HepG2 (cell line): ENCODE results near the gene ANO3. TPM values are rescaled to one million over a fixed set of nuclear protein-coding genes. Genes with fewer than 3 reads are reported as not detected.

ENCODE experiments used
- ATAC-seq: fragments of 200-7000 bp; cut with Tn5 transposase; 3 replicates; pipeline ENCODE4 v1.9.1; 2020; ENCODE audit warnings: mild to moderate bottlenecking, moderate library complexity
- BruUV-seq: library from RNA; stranded (reverse); fragments of 400-500 nt; replicated peaks from 2 replicates; lab custom pipeline; 2021; lab: Mats Ljungman, UMichigan
- CTCF ChIA-PET: fragments of 300-600 bp; formaldehyde crosslinking; extraction: SDS; loops from one replicate; lab custom pipeline; 2021; ENCODE audit warnings: low total read pairs, inconsistent platforms, low intra/inter-chr PET ratio; lab: Yijun Ruan, JAX
- POLR2A ChIA-PET: fragments of 350-600 bp; sonication (Branson Sonifier 250); formaldehyde crosslinking; loops from one replicate; lab custom pipeline; 2020; ENCODE audit warnings: antibody characterized with exemption, inconsistent platforms; lab: Yijun Ruan, JAX
- DNase-seq: peaks from one replicate; pipeline ENCODE4 v3.0.0-alpha.2; 2015; ENCODE audit warnings: low spot score
- FAIRE-seq: peaks from 3 replicates; lab custom pipeline; 2011; peaks lifted over from hg19 to GRCh38; lab: Jason Lieb, UNC
- H2AFZ ChIP-seq: one replicate; pipeline ENCODE4 v1.6.1; 2011; ENCODE audit warnings: low read length, inconsistent platforms
- H3K27ac ChIP-seq: fragments of 300-600 bp; 3 replicates; pipeline ENCODE4 v1.8.0; 2011; ENCODE audit warnings: mixed run types, mild to moderate bottlenecking, mixed read lengths, low read length, inconsistent platforms; ENCODE audit not compliant: insufficient read depth; ENCODE audit errors: extremely low read length
- H3K27me3 ChIP-seq, 2 experiments: fragments of 200-600 bp in 1 of 2; 2 replicates in 1 of 2; 3 replicates in 1 of 2; pipeline versions ENCODE4 v1.6.0 to v1.8.0; 2011; ENCODE audit warnings: low read length in 2 of 2, mild to moderate bottlenecking in 2 of 2, moderate library complexity in 2 of 2, inconsistent platforms in 1 of 2; ENCODE audit not compliant: insufficient read depth in 2 of 2, control insufficient read depth in 1 of 2
- H3K36me3 ChIP-seq, 2 experiments: fragments of 200-600 bp in 1 of 2; replicated peaks in 1 of 2; 2 replicates in 1 of 2; 3 replicates in 1 of 2; pipeline versions ENCODE4 v1.5.1 to v1.8.0; 2011; ENCODE audit warnings: low read length in 2 of 2, inconsistent platforms in 1 of 2; ENCODE audit not compliant: insufficient read depth in 2 of 2, control insufficient read depth in 1 of 2
- H3K4me1 ChIP-seq: 2 replicates; pipeline ENCODE4 v1.5.1; 2012; ENCODE audit warnings: low read length, inconsistent platforms; ENCODE audit not compliant: insufficient read depth
- H3K4me2 ChIP-seq: 2 replicates; pipeline ENCODE4 v1.6.0; 2011; ENCODE audit warnings: low read depth, low read length, inconsistent platforms
- H3K4me3 ChIP-seq, 3 experiments: fragments of 200-600 bp in 1 of 3; sonication (generic), shearing (Covaris generic) in 1 of 3; replicated peaks in 1 of 3; 2 replicates each; pipeline ENCODE4 v1.5.1; 2011 to 2016; ENCODE audit warnings: low read length in 3 of 3, inconsistent platforms in 2 of 3, low read depth in 2 of 3, mild to moderate bottlenecking in 2 of 3, control low read depth in 1 of 3, mixed read lengths in 1 of 3; ENCODE audit not compliant: insufficient read depth in 1 of 3
- H3K79me2 ChIP-seq: one replicate; pipeline ENCODE4 v1.6.1; 2011; ENCODE audit warnings: low read length, inconsistent platforms; ENCODE audit not compliant: insufficient read depth
- H3K9ac ChIP-seq: 2 replicates; pipeline ENCODE4 v1.6.0; 2011; ENCODE audit warnings: mild to moderate bottlenecking, low read depth, low read length, inconsistent platforms; ENCODE audit not compliant: insufficient read depth
- H3K9me3 ChIP-seq: 2 replicates; pipeline ENCODE4 v1.5.1; 2012; ENCODE audit warnings: mild to moderate bottlenecking, low read length
- H4K20me1 ChIP-seq: 2 replicates; pipeline ENCODE4 v1.6.0; 2011; ENCODE audit warnings: inconsistent platforms, mild to moderate bottlenecking, low read length, moderate library complexity; ENCODE audit not compliant: insufficient read depth
- ATF7 ChIP-seq, 2 experiments: fragments of 450-650 bp in 1 of 2; sonication (generic) in 1 of 2; formaldehyde crosslinking in 1 of 2; IDR thresholded peaks; 2 replicates each; pipeline versions ENCODE4 v1.4.0 to v1.6.1; 2016 to 2020; ENCODE audit warnings: antibody characterized with exemption in 1 of 2, mild to moderate bottlenecking in 1 of 2, missing genetic modification reagents in 1 of 2
- CREB1 ChIP-seq, 2 experiments: fragments of 450-650 bp in 1 of 2; IDR thresholded peaks; 2 replicates each; pipeline ENCODE4 v1.6.1; 2016 to 2017; ENCODE audit warnings: control low read depth in 1 of 2, mild to moderate bottlenecking in 1 of 2, missing compliant biosample characterization in 1 of 2, missing genetic modification characterization in 1 of 2
- HOXA3 ChIP-seq: sonication (generic); formaldehyde crosslinking; IDR thresholded peaks from 2 replicates; pipeline ENCODE4 v1.5.0; 2020; ENCODE audit warnings: missing genetic modification reagents
- KLF9 ChIP-seq: IDR thresholded peaks from 2 replicates; pipeline ENCODE4 v1.6.1; 2016; ENCODE audit warnings: low read depth
- MAFF ChIP-seq: IDR thresholded peaks from 2 replicates; pipeline ENCODE4 v1.6.1; 2011; ENCODE audit warnings: low read depth, low read length, improper control_type of control experiment
- MAFK ChIP-seq, 2 experiments: IDR thresholded peaks in 1 of 2; conservative IDR thresholded peaks in 1 of 2; 2 replicates each; pipeline ENCODE4 v1.6.1; 2011; ENCODE audit warnings: improper control_type of control experiment in 2 of 2, low read length in 2 of 2
- NCOA1 ChIP-seq: sonication (generic); formaldehyde crosslinking; IDR thresholded peaks from 2 replicates; pipeline ENCODE4 v1.9.0; 2021; ENCODE audit warnings: missing genetic modification reagents
- NFYC ChIP-seq: IDR thresholded peaks from 2 replicates; pipeline ENCODE4 v1.6.1; 2016; ENCODE audit warnings: missing genetic modification reagents, missing compliant biosample characterization
- NR2F2 ChIP-seq: IDR thresholded peaks from 2 replicates; pipeline ENCODE4 v1.6.1; 2012; ENCODE audit warnings: low read depth, inconsistent platforms, borderline replicate concordance
- ZBTB7B ChIP-seq: sonication (generic); formaldehyde crosslinking; IDR thresholded peaks from 2 replicates; pipeline ENCODE4 v1.4.0; 2020; ENCODE audit warnings: missing genetic modification reagents
- WGBS: methylation state at CpG from one replicate; pipeline ENCODE4 v1.1.6; 2017; ENCODE audit warnings: low lambda C conversion rate; 5-methylcytosine and 5-hydroxymethylcytosine counted together
- in situ Hi-C: cut with HindIII; loops from 2 replicates; pipeline ENCODE4 v1.10.0; 2017; ENCODE audit warnings: low pct_unique_long_range_greater_than_20kb; ENCODE audit not compliant: extremely low pct_ligation_motif_present
- intact Hi-C: fragments of 100-400 bp; cut with micrococcal nuclease; formaldehyde crosslinking; loops from one replicate; pipeline ENCODE4 v1.10.0; 2022; ENCODE audit not compliant: unreplicated experiment
- polyA plus RNA-seq, 8 experiments: library from polyadenylated mRNA; depleted of rRNA in 3 of 8; stranded (reverse) in 7 of 8; unstranded in 1 of 8; fragments of >200 nt; fragmentation: Illumina TruSeq in 4 of 8; extraction: Trizol in 4 of 8; gene quantifications; 2 replicates each; pipeline versions ENCODE4 v1.2.1 to v1.2.3, GENCODE V29; 2011 to 2016; ENCODE audit warnings: low read depth in 4 of 8, missing spikeins in 1 of 8, mixed read lengths in 1 of 8; ENCODE audit not compliant: insufficient read depth in 1 of 8
- total RNA-seq, 5 experiments: library from RNA; depleted of rRNA; stranded (reverse); fragments of >200 nt; fragmentation: Illumina TruSeq; extraction: Trizol; gene quantifications; 2 replicates each; pipeline ENCODE4 v1.2.3, GENCODE V29; 2016; ENCODE audit warnings: low read depth in 1 of 5
- TF ChIP-seq, protein P1 (sequence below): sonication (generic); formaldehyde crosslinking; IDR thresholded peaks from 2 replicates; pipeline ENCODE4 v1.5.0; 2020; ENCODE audit warnings: mild to moderate bottlenecking, missing genetic modification reagents, borderline replicate concordance

ANO3 gene
- total and polyA plus RNA-seq, 2 of the 13 experiments (the other 11 are each of a cell fraction or from before 2014, with no cell fraction given): 0.17 to 0.44 TPM

DNA sequence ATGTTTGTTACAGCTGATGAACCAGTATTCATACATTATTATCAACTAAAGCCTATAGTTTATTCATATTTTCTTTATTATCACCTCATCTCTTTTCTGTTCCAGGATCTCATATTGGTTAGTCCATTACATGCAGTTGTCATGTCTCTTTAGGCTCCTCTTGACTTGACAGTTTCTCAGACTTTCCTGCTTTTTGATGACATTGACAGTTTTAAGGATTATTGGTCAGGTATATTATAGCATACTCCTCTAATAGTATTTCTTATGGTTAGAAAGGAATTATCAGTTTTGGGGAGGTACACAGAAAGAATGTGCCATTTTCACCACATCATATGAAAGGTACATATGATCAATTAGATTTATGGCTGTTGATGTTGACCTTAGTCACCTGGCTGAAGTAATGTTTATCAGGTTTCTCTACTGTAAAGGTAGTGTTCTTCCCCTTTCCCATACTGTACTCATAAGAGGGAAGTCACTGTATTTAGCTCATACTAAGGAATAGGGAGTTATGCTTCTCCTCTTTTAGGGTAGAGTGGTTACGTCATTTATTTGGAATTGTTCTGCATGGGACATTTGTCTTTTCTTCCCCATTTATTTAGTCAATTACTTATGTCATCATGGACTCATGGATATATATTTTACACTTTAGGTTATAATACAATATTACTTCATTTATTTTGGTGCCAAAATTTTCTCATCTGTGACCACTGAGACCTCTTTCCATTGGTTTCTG is 9.4 kb upstream of the ANO3 start:
- DNase-seq (no peak), FAIRE-seq (no peak), ATAC-seq (no peak)
- Histone ChIP-seq H4K20me1 (no peaks in the 10 kb centered on the region), H3K27ac (no peak overlapping the region), H3K4me3 (no peak overlapping the region), H3K36me3 (no peaks in the 10 kb centered on the region), H3K4me1 (no peaks in the 10 kb centered on the region), H3K9me3 (no peaks in the 10 kb centered on the region), H3K9ac (no peak overlapping the region), H3K4me2 (no peak overlapping the region), H3K27me3 (no peaks in the 10 kb centered on the region; a peak in 1 of 5 replicates), H2AFZ (no peak overlapping the region), H3K79me2 (no peaks in the 10 kb centered on the region)
- in situ Hi-C loops: no loop called here
- TF ChIP-seq ZBTB7B (CRISPR knock-in tag): no peak
- no peak for TF ChIP-seq HOXA3 (CRISPR knock-in tag)
- peak; percentile 81 to 87 for TF ChIP-seq MAFK (conservative IDR thresholded peaks at IDR 0.05 in 1 of 2, IDR thresholded peaks at IDR 0.05 in 1 of 2; ENCODE audit: low read length in 2 of 2)
- TF ChIP-seq MAFF: peak; percentile 77
- peak; percentile 96 for TF ChIP-seq ATF7 (IDR thresholded peaks at IDR 0.05)
- TF ChIP-seq ATF7 (CRISPR knock-in tag; IDR thresholded peaks at IDR 0.05): no peak
- TF ChIP-seq CREB1 (IDR thresholded peaks at IDR 0.05): peak; percentile 50
- no peak for TF ChIP-seq CREB1 (CRISPR knock-in tag; IDR thresholded peaks at IDR 0.05)
- no peak for TF ChIP-seq KLF9 (CRISPR knock-in tag)
- POLR2A ChIA-PET: no interaction called here
- intact Hi-C loops: no loop called here
- CTCF ChIA-PET: no interaction called here
- no TSS peak for BruUV-seq
- WGBS: 0% methylated on average over 1 of the region's 1 CpG

- DNase-seq (no peak), FAIRE-seq (no peak), ATAC-seq (no peak)
- Histone ChIP-seq H3K4me3 (no peak overlapping the region), H3K9ac (no peak overlapping the region), H3K27me3 (no peaks in the 10 kb centered on the region; a peak in 1 of 5 replicates), H4K20me1 (no peaks in the 10 kb centered on the region), H3K9me3 (no peaks in the 10 kb centered on the region), H3K4me2 (no peak overlapping the region), H3K79me2 (no peaks in the 10 kb centered on the region), H2AFZ (no peak overlapping the region), H3K36me3 (no peaks in the 10 kb centered on the region), H3K27ac (no peak overlapping the region), H3K4me1 (no peaks in the 10 kb centered on the region)
- POLR2A ChIA-PET: no interaction called here
- no TSS peak for BruUV-seq
- in situ Hi-C loops: no loop called here
- CTCF ChIA-PET: no interaction called here
- intact Hi-C loops: no loop called here
- no peak for TF ChIP-seq NFYC (CRISPR knock-in tag)
- TF ChIP-seq, protein P1, sequence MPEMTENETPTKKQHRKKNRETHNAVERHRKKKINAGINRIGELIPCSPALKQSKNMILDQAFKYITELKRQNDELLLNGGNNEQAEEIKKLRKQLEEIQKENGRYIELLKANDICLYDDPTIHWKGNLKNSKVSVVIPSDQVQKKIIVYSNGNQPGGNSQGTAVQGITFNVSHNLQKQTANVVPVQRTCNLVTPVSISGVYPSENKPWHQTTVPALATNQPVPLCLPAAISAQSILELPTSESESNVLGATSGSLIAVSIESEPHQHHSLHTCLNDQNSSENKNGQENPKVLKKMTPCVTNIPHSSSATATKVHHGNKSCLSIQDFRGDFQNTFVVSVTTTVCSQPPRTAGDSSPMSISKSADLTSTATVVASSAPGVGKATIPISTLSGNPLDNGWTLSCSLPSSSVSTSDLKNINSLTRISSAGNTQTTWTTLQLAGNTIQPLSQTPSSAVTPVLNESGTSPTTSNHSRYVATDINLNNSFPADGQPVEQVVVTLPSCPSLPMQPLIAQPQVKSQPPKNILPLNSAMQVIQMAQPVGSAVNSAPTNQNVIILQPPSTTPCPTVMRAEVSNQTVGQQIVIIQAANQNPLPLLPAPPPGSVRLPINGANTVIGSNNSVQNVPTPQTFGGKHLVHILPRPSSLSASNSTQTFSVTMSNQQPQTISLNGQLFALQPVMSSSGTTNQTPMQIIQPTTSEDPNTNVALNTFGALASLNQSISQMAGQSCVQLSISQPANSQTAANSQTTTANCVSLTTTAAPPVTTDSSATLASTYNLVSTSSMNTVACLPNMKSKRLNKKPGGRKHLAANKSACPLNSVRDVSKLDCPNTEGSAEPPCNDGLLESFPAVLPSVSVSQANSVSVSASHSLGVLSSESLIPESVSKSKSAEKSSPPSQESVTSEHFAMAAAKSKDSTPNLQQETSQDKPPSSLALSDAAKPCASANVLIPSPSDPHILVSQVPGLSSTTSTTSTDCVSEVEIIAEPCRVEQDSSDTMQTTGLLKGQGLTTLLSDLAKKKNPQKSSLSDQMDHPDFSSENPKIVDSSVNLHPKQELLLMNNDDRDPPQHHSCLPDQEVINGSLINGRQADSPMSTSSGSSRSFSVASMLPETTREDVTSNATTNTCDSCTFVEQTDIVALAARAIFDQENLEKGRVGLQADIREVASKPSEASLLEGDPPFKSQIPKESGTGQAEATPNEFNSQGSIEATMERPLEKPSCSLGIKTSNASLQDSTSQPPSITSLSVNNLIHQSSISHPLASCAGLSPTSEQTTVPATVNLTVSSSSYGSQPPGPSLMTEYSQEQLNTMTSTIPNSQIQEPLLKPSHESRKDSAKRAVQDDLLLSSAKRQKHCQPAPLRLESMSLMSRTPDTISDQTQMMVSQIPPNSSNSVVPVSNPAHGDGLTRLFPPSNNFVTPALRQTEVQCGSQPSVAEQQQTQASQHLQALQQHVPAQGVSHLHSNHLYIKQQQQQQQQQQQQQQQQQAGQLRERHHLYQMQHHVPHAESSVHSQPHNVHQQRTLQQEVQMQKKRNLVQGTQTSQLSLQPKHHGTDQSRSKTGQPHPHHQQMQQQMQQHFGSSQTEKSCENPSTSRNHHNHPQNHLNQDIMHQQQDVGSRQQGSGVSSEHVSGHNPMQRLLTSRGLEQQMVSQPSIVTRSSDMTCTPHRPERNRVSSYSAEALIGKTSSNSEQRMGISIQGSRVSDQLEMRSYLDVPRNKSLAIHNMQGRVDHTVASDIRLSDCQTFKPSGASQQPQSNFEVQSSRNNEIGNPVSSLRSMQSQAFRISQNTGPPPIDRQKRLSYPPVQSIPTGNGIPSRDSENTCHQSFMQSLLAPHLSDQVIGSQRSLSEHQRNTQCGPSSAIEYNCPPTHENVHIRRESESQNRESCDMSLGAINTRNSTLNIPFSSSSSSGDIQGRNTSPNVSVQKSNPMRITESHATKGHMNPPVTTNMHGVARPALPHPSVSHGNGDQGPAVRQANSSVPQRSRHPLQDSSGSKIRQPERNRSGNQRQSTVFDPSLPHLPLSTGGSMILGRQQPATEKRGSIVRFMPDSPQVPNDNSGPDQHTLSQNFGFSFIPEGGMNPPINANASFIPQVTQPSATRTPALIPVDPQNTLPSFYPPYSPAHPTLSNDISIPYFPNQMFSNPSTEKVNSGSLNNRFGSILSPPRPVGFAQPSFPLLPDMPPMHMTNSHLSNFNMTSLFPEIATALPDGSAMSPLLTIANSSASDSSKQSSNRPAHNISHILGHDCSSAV (CRISPR knock-in tag): no peak
- TF ChIP-seq NR2F2: no peak
- TF ChIP-seq NCOA1 (CRISPR knock-in tag): no peak
Observed at GRCh38 chr11:26323837-26324236, 8.1 kb upstream of the ANO3 start.
